GM19328 (cell line): ENCODE data around the gene CCDC148.
"Not testable (repeated sequence)": the region's sequence is repeated elsewhere in the genome, so short reads cannot be mapped to it uniquely, and the experiment has no call there.

Experiments
- ATAC-seq: cut with Tn5 transposase; IDR thresholded peaks from one replicate; pipeline ENCODE4 v1.9.1; 2021; ENCODE audit warnings: mild to moderate bottlenecking, moderate library complexity; ENCODE audit not compliant: unreplicated experiment

The CCDC148 gene

DNA sequence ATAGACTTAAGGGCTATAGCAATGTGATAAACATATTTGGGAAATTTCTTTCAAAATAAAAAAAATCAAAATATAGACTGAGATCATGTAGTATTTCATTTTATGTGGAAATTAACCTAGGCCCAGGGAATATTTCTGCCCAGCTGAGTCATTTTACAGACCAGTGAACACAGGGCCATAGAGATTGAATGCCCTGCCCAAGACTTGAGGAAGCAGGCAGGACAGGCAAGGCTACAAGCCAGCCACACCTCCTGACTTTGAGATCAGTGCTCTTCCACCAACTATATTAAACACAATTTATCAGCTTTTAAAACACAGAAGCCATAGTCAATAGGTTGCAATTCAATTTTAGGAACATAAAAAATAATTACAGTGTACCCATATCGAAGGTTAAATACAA is 12.9 kb downstream of the CCDC148 start:
- no peak for ATAC-seq

DNA sequence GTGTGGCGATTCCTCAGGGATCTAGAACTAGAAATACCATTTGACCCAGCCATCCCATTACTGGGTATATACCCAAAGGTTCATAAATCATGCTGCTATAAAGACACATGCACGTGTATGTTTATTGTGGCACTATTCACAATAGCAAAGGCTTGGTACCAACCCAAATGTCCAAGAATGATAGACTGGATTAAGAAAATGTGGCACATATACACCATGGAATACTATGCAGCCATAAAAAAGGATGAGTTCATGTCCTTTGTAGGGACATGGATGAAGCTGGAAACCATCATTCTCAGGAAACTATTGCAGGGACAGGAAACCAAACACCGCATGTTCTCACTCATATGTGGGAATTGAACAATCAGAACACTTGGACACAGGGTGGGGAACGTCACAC is 17.5 kb downstream of the CCDC148 start:
- ATAC-seq, result not testable (repeated sequence)

DNA sequence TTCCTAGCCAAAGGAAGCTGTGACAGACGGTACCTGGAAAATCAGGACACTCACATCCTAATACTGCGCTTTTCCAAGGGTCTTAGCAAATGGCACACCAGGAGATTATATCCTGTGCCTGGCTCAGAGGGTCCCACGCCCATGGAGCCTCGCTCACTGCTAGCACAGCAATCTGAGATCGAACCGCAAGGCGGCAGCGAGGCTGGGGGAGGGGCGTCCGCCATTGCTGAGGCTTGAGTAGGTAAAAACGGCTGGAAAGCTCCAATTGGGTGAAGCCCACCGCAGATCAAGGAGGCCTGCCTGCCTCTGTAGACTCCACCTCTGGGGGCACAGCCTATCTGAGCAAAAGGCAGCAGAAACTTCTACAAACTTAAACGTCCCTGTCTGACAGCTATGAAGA is 22.8 kb downstream of the CCDC148 start:
- ATAC-seq, result not testable (repeated sequence)

DNA sequence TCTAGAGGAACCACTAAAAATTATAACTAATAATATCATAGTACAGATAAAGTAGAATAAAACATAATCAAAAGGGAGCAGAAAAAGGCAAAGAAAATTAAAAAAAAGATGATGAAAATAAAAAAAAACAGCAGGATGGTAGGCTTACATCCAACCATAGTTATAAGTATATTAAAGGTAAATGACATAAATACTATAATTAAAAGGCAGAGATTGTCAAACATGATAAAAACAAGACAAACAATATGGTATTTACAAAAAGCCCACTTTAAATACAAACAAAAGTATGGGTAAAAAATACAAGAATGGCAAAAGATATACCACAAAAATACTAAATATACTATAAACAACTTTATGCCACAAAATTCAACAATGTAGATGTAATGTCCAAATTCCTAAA is 24.4 kb downstream of the CCDC148 start:
- no peak for ATAC-seq

DNA sequence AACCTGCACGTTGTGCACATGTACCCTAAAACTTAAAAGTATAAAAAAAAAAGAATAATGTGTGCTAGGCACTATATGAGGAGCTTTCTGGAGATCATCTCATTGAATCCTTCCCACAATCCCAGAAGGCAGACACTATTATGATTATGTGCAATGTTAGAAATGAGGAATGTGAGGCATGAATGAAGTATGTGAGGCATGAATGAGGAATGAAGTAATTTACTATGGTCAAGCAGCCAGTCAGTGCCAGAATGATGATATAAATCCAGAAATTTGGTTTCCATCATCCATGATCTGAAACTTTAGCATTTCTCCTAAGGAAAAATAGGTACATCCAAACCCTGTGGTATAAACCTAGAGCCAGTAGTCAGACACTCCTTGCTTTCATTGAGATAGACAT is 42.0 kb downstream of the CCDC148 start:
- ATAC-seq, result no peak

DNA sequence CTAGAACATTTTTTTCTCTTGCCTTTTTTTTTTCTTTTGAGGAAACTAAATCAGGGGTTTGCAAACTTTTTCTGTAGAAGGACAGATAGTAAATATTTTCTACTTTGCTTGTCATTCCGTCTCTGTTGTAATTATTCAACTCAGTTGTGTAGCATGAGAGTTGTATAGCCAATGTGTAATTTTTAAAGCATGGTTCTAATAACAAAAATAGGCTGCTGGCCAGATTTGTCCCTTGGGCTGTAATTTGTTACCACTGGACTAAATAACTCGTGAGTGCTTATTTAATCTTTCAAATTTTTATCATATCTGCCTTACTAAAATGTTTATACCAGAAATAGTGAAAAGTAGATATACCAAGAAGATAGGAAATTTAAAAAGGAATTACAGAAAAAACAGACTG is 43.0 kb downstream of the CCDC148 start:
- ATAC-seq, result no peak

DNA sequence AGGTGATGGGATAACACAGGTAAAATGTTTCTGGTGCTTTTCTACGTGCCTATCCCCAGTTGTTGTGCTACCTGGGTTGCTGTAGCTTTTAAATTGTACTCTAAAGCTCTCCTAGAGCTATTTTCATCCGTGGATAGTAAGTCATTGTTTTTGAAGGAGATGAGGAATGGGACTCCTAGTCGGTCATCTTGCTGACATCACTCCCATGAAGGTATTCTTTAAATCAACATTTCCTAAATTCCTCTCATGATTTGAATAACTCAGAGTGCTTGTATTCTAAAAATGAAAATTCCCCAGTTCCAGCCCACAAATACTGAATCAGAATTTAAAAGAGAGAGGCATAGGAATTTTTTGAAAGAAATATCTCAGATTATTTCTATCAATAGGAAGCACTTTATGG is 44.3 kb downstream of the CCDC148 start:
- ATAC-seq, result no peak

DNA sequence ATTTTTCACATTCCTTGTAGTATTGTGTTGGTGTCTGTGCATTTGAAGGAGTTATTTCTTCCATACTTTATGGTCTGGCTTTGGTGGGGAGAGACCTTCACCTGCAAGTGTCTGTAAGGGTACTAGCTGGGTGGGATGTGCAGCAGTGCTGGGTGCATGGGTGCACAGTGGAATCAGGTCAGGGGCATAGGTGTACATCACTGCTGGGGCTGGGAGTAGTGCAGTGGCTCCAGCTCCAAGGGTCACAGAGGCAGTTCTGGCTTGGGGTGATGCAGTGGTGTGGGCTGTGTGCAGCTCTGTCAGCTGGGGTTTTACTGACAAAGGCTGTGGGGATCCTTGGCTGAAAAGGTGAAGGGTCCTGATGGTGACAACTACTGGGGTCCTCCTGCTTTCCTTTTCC is 44.8 kb downstream of the CCDC148 start:
- no peak for ATAC-seq

DNA sequence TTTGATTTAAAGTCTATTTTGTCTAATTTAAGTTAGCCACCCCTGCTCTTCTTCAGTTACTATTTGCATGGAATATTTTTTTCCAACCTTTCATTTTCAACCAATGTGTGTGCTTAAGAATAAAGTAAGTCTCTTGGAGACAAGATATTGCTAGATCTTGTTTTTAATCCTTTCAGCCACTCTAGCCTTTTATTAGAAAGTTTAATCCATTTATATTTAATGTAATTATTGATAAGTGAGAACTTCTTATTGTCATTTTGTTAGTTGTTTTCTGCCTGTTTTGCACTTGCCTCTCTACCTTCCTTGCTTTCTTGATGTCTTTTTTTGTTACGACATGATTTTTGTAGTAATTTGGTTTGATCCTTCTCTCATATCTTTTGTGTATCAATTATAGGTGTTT is 46.4 kb downstream of the CCDC148 start:
- ATAC-seq, result no peak

DNA sequence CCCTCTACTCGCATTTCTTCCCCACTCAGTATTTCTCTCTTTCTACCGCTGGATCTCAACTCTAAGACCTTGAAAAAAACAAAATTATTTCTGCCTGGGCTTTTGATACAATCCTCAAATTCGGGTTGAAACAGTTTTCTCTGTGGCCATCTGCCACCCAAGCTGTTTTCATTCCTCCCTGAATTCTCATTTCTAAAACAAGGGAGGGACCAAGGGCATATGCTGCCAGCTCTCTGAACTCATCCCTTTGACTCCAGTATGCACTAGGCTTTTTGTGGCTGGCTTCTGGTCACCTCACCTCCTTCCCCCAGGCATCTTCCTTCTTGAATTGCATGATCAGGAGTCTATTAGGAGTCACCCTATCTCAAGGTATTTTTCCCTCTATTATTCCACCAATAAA is 49.5 kb downstream of the CCDC148 start:
- no peak for ATAC-seq

DNA sequence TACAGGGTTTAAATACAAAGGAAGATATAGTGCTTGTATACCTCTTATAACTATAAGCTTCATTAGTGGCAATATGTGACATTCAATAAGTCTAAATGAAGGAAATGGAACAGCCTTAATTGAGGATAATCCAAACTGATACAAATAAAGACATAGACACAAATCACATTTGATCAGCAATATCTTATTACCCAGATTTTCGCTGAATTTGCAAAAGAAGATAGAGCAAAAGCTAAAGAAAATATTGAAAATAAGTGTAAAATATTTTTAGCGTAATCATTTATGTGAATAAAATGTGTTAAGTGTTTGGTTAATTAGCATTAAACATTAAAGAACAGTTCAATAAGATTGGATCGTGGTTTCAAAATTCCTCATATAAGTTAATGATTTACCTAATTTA is 51.2 kb downstream of the CCDC148 start:
- no peak for ATAC-seq

DNA sequence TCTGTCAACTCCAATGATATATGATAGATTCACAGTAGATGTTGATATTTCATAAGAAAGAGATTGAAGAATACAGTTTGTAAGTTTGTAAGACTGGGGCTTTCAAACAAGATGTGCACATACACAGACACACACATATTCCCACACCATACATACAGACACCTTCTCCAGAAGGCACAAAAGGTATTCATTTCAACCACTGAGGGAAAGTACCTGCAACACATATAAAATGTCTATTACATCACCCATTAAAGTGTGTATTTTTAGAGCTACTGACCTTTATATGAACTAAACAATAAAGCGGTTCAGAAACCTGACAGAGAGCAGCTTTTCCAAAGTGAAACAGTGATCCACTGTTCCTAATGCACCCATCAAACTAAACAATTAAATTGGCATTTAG is 53.3 kb downstream of the CCDC148 start:
- no peak for ATAC-seq

DNA sequence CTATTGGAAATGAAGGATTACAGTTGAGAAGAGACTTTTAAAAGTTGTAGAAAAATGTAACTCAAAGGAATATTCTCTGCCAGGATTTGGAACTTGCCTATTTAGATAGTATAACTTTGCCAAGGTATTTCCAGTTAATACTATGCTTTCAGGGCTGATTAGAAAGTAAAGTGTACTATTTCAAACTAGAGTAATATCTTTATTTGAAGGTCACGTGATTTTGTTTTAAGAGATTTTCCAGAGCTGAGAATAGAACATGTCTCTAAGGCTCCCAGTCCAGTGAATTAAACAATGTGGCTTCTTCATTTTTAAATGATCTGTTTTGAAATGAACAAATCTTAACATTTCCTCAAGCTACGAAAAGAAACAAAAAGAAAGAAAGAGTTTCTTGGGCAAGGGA is 53.9 kb downstream of the CCDC148 start:
- ATAC-seq, result no peak

DNA sequence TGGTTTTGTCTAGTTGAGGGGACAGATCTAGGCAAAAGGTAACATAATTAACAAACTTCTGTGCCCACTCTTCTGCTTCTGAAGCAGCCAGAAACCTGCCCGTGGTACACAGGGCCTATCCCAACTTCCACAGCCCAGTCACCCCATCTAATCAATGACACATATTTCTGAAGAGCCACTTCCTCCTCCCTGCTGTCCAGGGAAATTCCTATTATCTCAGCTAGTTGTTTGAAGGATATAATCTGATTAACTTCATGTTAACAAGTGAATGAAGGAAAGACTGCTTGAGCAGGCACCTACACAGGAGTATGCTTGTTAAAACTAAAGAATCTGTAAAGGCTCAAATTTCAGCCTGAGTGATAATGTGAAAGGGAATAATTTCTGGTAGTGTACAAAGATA is 61.4 kb downstream of the CCDC148 start:
- ATAC-seq, result no peak

DNA sequence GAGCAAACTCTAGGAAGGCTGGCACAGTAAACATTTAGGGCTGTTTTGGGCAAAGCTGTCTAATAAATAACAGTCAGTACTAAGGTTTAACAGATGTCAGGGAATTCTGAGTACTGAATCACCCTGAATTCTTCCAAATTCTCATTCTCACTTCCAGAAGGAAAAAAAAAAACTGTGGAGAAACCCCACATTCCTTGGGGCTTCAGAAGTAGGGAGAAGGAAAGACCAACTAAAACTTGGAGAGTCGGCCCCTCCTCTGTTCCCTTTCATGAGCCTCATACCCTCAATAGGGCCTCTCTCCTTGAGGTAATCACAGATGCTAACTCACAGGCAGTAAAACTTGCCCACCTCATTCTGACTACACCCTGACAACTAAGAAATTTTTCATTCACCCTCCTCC is 62.1 kb downstream of the CCDC148 start:
- no peak for ATAC-seq

DNA sequence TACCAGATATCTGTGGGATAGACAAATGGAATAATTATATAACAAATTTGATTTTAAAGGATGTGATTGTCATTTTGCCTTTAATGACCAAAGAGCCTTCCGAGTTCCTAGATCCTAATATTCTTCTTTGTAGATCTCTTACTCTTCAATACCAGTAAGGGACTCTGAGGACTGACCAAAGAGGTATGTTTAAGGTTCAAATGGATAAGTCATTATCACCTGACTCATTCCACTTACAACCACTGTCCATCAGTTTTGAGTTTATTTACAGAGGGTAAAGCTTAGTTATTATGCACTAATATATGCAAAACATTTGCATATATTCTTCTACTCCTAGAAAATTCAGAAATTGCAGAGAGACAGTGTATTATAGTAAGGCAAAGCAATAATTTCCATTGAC is 62.7 kb downstream of the CCDC148 start:
- no peak for ATAC-seq

DNA sequence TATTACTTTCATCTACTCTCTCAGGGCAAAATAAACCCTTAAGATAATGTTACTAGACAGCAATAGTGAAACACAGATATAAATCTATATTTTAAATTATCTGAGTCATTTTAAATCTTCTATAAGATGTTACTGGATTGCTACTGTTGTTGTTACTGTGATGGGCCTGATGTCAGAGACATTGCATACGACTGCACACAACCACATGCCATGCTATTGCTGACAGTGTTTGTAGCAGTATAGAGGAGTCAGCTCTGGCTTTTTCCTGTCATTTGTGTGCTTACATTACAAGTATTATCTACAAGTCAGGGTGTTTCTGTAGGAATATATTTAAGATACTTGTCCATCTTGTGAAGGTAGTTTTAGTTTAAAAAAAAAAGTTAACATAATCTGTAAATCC is 63.9 kb downstream of the CCDC148 start:
- ATAC-seq, result no peak

DNA sequence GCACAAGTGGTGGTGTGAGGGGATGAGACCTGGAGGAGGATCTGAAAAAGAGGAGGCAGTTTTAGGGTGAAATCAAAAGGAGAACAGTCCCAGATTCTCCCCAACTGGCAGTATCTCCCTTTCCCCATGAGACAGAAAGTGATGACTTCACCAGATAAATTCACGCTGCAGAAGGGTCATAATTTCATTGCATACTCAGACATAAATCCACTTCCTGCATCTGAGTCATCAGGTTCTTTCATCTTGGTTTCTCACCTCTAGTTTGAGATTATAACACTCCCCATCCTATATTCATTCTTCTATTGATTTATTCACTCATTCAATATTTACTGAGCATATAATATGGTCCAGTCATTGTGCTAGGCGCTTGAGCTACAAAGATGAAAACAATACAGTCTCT is 64.7 kb downstream of the CCDC148 start:
- no peak for ATAC-seq

DNA sequence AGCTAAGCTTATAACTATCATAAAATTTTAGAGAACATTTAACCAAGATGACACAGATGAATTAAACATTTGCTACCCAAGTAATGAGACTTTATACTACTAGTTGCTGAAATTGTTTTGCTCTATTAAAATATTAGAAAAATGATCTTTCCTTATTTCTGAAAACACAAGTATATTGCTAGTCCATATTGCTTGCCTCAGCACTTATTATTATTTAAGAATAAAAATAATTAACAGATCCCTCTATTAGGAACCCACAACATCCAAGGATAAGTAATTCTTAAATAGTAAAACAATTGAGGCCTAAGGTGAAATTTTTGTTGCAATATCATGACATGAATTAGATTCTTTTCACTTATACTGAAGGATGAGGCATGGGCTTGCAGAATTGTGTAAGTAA is 65.2 kb downstream of the CCDC148 start:
- no peak for ATAC-seq

DNA sequence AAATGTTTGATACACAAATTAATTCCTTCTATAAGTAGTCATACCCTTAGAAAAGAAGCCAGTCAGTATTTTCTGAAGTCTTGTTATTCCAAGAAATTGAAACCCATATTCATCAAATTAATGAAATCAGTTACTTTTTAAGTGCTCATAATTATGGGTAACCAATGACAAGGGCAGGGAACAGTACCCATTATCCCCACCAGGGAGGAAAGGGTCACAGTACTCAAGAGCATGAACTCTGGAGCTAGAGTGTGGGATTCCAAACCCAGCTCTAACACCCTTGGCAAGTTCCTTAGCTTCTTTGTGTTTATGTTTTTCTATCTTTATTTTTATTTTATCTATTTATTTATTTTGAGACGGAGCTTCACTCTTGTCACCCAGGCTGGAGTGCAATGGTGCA is 68.4 kb downstream of the CCDC148 start:
- ATAC-seq, result no peak

DNA sequence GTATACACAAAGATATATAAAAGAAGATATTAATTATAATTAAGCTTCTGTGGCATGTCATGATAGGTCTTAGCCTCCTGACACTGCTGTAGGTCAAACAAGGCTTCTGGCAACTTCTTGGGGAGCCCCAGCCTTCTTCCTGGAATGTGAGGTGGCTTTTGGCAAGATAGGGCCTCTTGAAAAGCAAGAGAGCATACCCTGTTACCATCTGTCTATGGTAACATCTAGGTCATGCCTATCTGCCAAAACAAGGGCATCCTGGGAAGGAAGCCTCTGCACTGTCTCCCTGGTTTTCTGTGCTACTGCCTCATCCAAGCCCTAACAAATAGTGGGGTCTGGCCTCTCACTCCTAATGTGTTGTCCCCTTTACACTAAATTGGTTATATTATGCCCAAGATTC is 70.9 kb downstream of the CCDC148 start:
- ATAC-seq, result no peak

DNA sequence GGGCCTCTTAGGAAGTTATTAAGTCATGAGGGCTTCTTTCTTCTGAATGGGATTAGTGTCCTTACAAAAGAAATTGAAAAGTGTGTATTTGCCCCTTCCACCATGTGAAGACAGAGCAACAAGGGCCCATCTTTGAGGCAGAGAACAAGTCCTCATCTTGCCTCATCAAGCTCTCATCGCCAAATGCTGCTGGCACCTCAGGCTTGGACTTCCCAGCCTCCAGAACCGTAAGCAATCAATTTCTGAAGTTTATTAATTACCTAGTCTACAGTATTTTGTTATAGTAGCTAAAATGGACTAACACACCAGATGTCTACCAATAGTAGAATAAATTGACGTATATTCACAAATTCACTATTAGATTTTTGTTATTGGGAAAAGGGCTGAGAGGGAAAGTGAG is 74.6 kb downstream of the CCDC148 start:
- no peak for ATAC-seq

DNA sequence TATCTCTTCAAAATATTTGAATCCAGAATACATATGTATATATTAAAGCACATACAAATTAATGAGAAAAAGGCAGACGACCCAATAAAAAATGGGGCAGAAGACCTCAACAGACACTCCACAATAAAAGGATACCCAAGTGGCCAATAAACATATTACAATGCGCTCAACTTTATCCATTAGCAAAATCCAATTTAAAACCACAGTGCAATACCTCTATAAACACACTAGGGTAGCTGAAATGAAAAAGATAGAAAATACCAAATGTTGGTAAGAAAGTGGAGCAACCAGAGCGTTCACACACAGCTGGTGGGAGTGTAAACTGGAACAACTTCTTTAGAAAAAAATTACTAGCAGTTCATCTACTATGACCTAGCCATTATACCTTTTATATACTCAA is 75.3 kb downstream of the CCDC148 start:
- ATAC-seq, result no peak

DNA sequence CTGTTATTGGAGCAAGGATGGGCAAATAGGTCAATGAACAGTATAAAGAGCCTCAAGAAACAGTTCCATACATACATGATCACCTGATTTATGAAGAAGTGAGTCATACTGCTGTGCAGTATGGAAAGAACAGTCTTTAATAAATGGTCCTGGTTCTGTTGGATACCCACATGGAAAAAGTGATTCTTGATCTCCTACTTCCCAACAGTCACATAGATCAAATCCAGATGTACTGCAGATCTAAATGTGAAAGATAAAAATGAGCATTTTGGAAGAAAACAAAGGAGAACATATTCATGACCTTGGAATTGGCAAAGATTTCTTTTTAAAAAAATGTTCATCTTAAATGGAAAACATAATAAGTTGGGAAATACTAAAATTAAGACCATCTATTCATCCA is 75.8 kb downstream of the CCDC148 start:
- ATAC-seq, result no peak
